ENCODE data around the gene FAM227B. TPM values are rescaled to one million over a fixed set of nuclear protein-coding genes. Genes with fewer than 3 reads are reported as not detected.
"Not testable (repeated sequence)": the region's sequence is repeated elsewhere in the genome, so short reads cannot be mapped to it uniquely, and the experiment has no call there.

The FAM227B gene
- total RNA-seq, 1 donor from 2014 or later = 4.5 TPM

GRCh38 chr15:49492151-49492550 is 128.5 kb downstream of the FAM227B start:
- TF ChIP-seq CTCF (IDR thresholded peaks at IDR 0.05) = no peak
- H3K4me1 Mint-ChIP-seq = no peaks in the 10 kb centered on the region
- no peak overlapping the region for H3K27ac Mint-ChIP-seq
- peaks cover 4% of the 10 kb centered on the region for H3K27me3 Mint-ChIP-seq
- no peak for DNase-seq
- POLR2A ChIA-PET = no interaction called here
- no peaks in the 10 kb centered on the region for H3K36me3 Mint-ChIP-seq (ENCODE audit: low read depth)
- no peak for ATAC-seq (ENCODE audit: low read depth)
- CTCF ChIA-PET = no interaction called here
- no peak overlapping the region for H3K4me3 Mint-ChIP-seq
- intact Hi-C loops (cut with micrococcal nuclease) = no loop called here
- H3K9me3 Mint-ChIP-seq = no peaks in the 10 kb centered on the region

GRCh38 chr15:49490966-49491365 is 129.7 kb downstream of the FAM227B start:
- DNase-seq = no peak
- Mint-ChIP-seq H3K4me3 (no peak overlapping the region), H3K27ac (no peak overlapping the region), H3K4me1 (no peaks in the 10 kb centered on the region), H3K9me3 (no peaks in the 10 kb centered on the region), H3K27me3 (peaks cover 4% of the 10 kb centered on the region), H3K36me3 (ENCODE audit: low read depth) (no peaks in the 10 kb centered on the region)
- ChIA-PET POLR2A (no interaction called here), CTCF (no interaction called here)
- no peak for ATAC-seq (ENCODE audit: low read depth)
- intact Hi-C loops (cut with micrococcal nuclease) = no loop called here
- no peak for TF ChIP-seq CTCF (IDR thresholded peaks at IDR 0.05)

GRCh38 chr15:49485401-49485800 is 135.2 kb downstream of the FAM227B start:
- H3K9me3 Mint-ChIP-seq; H3K4me1 Mint-ChIP-seq; POLR2A ChIA-PET; H3K4me3 Mint-ChIP-seq; DNase-seq; intact Hi-C loops (cut with micrococcal nuclease); CTCF ChIA-PET; ATAC-seq (ENCODE audit: low read depth); H3K27me3 Mint-ChIP-seq; H3K36me3 Mint-ChIP-seq (ENCODE audit: low read depth); H3K27ac Mint-ChIP-seq: not testable (repeated sequence)

- H3K27ac Mint-ChIP-seq; intact Hi-C loops (cut with micrococcal nuclease); ATAC-seq (ENCODE audit: low read depth); H3K4me3 Mint-ChIP-seq; H3K36me3 Mint-ChIP-seq (ENCODE audit: low read depth); DNase-seq; POLR2A ChIA-PET; H3K9me3 Mint-ChIP-seq; H3K27me3 Mint-ChIP-seq; CTCF ChIA-PET; H3K4me1 Mint-ChIP-seq: not testable (repeated sequence)
Measured at GRCh38 chr15:49478982-49479381, 141.6 kb downstream of the FAM227B start.

- H3K27ac Mint-ChIP-seq, POLR2A ChIA-PET, DNase-seq: not testable (repeated sequence)
Measured at GRCh38 chr15:49478021-49478420, 142.6 kb downstream of the FAM227B start.

GRCh38 chr15:49473031-49473430 is 147.6 kb downstream of the FAM227B start:
- ATAC-seq (ENCODE audit: low read depth) (no peak), DNase-seq (no peak)
- H3K4me1 Mint-ChIP-seq = no peaks in the 10 kb centered on the region
- ChIA-PET POLR2A (no interaction called here), CTCF (no interaction called here)
- TF ChIP-seq CTCF (IDR thresholded peaks at IDR 0.05) = no peak
- H3K4me3 Mint-ChIP-seq = no peak overlapping the region
- no peaks in the 10 kb centered on the region for H3K27me3 Mint-ChIP-seq
- H3K9me3 Mint-ChIP-seq = no peaks in the 10 kb centered on the region
- intact Hi-C loops (cut with micrococcal nuclease) = no loop called here
- no peak overlapping the region for H3K27ac Mint-ChIP-seq
- H3K36me3 Mint-ChIP-seq (ENCODE audit: low read depth) = no peaks in the 10 kb centered on the region

More at GRCh38 chr15:49478021-49478420, 142.6 kb downstream of the FAM227B start:
- H3K27me3 Mint-ChIP-seq; H3K4me1 Mint-ChIP-seq; H3K4me3 Mint-ChIP-seq; ATAC-seq (ENCODE audit: low read depth); H3K36me3 Mint-ChIP-seq (ENCODE audit: low read depth); CTCF ChIA-PET; H3K9me3 Mint-ChIP-seq; intact Hi-C loops (cut with micrococcal nuclease): not testable (repeated sequence)

GRCh38 chr15:49472338-49472737 is 148.3 kb downstream of the FAM227B start:
- no peak overlapping the region for H3K27ac Mint-ChIP-seq
- no peaks in the 10 kb centered on the region for H3K27me3 Mint-ChIP-seq
- H3K4me1 Mint-ChIP-seq = no peaks in the 10 kb centered on the region
- ChIA-PET CTCF (interaction anchor here (1.5 kb wide), 1 partner anchor 612 kb away, joined by 3 read pairs; no protein-coding TSS in a partner anchor), POLR2A (no interaction called here)
- intact Hi-C loops (cut with micrococcal nuclease) = no loop called here
- TF ChIP-seq CTCF (IDR thresholded peaks at IDR 0.05) = no peak
- H3K4me3 Mint-ChIP-seq = no peak overlapping the region
- DNase-seq = no peak
- no peaks in the 10 kb centered on the region for H3K9me3 Mint-ChIP-seq
- H3K36me3 Mint-ChIP-seq (ENCODE audit: low read depth) = no peaks in the 10 kb centered on the region
- no peak for ATAC-seq (ENCODE audit: low read depth)

All from activated B cell treated with CpG ODN at 0.5 μM for 24 hours (primary cell).